Gastrocnemius medialis (tissue), 4 donors: ENCODE data around the gene OLR1.

ENCODE experiments used
- CTCF ChIP-seq, 5 experiments: fragments of 450-650 bp in 3 of 5; fragments of 200-600 bp in 2 of 5; sonication (generic) in 2 of 5; IDR thresholded peaks in 4 of 5; conservative IDR thresholded peaks in 1 of 5; 1 replicate in 4 of 5; 2 replicates in 1 of 5; pipeline ENCODE4 v1.5.1; 2016 to 2019; ENCODE audit warnings: antibody characterized with exemption in 5 of 5, mild to moderate bottlenecking in 3 of 5, moderate library complexity in 3 of 5
- POLR2A ChIP-seq, 2 donors: fragments of 450-650 bp; IDR thresholded peaks; one replicate each; pipeline ENCODE4 v1.6.1; 2017; ENCODE audit warnings: antibody characterized with exemption in 2 of 2, mild to moderate bottlenecking in 2 of 2, moderate library complexity in 2 of 2

GRCh38 chr12:10128687-10129086 lies 43.2 kb downstream of the OLR1 start:
- TF ChIP-seq POLR2A (IDR thresholded peaks at IDR 0.05) (peak in 1 of 2 donors; percentile 13), CTCF (IDR thresholded peaks at IDR 0.05 in 4 of 5, conservative IDR thresholded peaks at IDR 0.05 in 1 of 5) (no peak)
